OCI-LY7 (cell line): ENCODE measurements around the gene ARFGEF3. TPM values are rescaled to one million over a fixed set of nuclear protein-coding genes. Genes with fewer than 3 reads are reported as not detected.

Experiments used
- BruUV-seq: library from RNA; stranded (reverse); fragments of 400-500 nt; replicated peaks from 2 replicates; lab custom pipeline; 2021; lab: Mats Ljungman, UMichigan
- CTCF ChIA-PET: fragments of 300-600 bp; sonication (Branson Sonifier 250); formaldehyde crosslinking; loops from one replicate; lab custom pipeline; 2022; ENCODE audit warnings: antibody characterized with exemption; ENCODE audit not compliant: unreplicated experiment; lab: Charles Lee
- POLR2A ChIA-PET: fragments of 300-600 bp; sonication (Branson Sonifier 250); formaldehyde crosslinking; loops from one replicate; lab custom pipeline; 2022; ENCODE audit warnings: antibody characterized with exemption; lab: Charles Lee
- DNase-seq: peaks from one replicate; pipeline ENCODE4 v3.0.0-alpha.2; 2015; ENCODE audit warnings: low spot score
- H2AFZ ChIP-seq: fragments of 200-600 bp; sonication (generic), shearing (Covaris generic); 2 replicates; pipeline ENCODE4 v1.6.1; 2014; ENCODE audit warnings: mild to moderate bottlenecking, antibody characterized with exemption, low read length, moderate library complexity
- H3K27ac ChIP-seq: fragments of 200-600 bp; sonication (generic); 2 replicates; pipeline ENCODE4 v1.5.1; 2014; ENCODE audit warnings: mixed run types, low read depth, mild to moderate bottlenecking, moderate library complexity, low read length, inconsistent platforms; ENCODE audit not compliant: poor library complexity, severe bottlenecking
- H3K36me3 ChIP-seq: fragments of 200-600 bp; sonication (generic); 2 replicates; pipeline ENCODE4 v1.6.1; 2014; ENCODE audit warnings: mild to moderate bottlenecking, antibody characterized with exemption, low read length, moderate library complexity, mixed read lengths; ENCODE audit not compliant: insufficient read depth
- H3K4me1 ChIP-seq: fragments of 200-600 bp; sonication (generic); 2 replicates; pipeline ENCODE4 v1.5.1; 2014; ENCODE audit warnings: mild to moderate bottlenecking, low read length; ENCODE audit not compliant: insufficient read depth, poor library complexity, severe bottlenecking
- H3K4me2 ChIP-seq: fragments of 200-600 bp; sonication (generic); 2 replicates; pipeline ENCODE4 v1.6.1; 2014; ENCODE audit warnings: mild to moderate bottlenecking, low read length
- H3K4me3 ChIP-seq: fragments of 200-600 bp; sonication (generic); 2 replicates; pipeline ENCODE4 v1.5.1; 2014; ENCODE audit warnings: mild to moderate bottlenecking, low read depth, low read length; ENCODE audit not compliant: poor library complexity, severe bottlenecking
- H3K79me2 ChIP-seq: fragments of 200-600 bp; sonication (generic); 2 replicates; pipeline ENCODE4 v1.6.1; 2016; ENCODE audit warnings: low read depth, mild to moderate bottlenecking, low read length, moderate library complexity, mixed read lengths; ENCODE audit not compliant: insufficient read depth
- H3K9me2 ChIP-seq: fragments of 200-600 bp; sonication (generic); 2 replicates; pipeline ENCODE4 v1.6.1; 2016; ENCODE audit warnings: mild to moderate bottlenecking, low read length, mixed read lengths; ENCODE audit not compliant: insufficient read depth
- H3K9me3 ChIP-seq: fragments of 200-600 bp; sonication (generic); 2 replicates; pipeline ENCODE4 v1.6.1; 2014; ENCODE audit warnings: mild to moderate bottlenecking, mixed run types, low read length, mixed read lengths
- H4K20me1 ChIP-seq: fragments of 200-600 bp; sonication (generic); 2 replicates; pipeline ENCODE4 v1.6.1; 2014; ENCODE audit warnings: mild to moderate bottlenecking, antibody characterized with exemption, low read length, moderate library complexity, mixed read lengths; ENCODE audit not compliant: insufficient read depth
- CTCF ChIP-seq: fragments of 200-600 bp; sonication (generic); conservative IDR thresholded peaks from 2 replicates; pipeline ENCODE4 v1.5.1; 2014; ENCODE audit warnings: mild to moderate bottlenecking, antibody characterized with exemption, low read length, moderate library complexity, mixed read lengths
- EZH2phosphoT487 ChIP-seq: fragments of 200-600 bp; sonication (generic); IDR thresholded peaks from 2 replicates; pipeline ENCODE4 v1.6.1; 2018; ENCODE audit warnings: low read depth, borderline replicate concordance, mild to moderate bottlenecking, mixed run types, antibody characterized with exemption, low read length, moderate library complexity, mixed read lengths
- intact Hi-C: fragments of 100-400 bp; cut with micrococcal nuclease; formaldehyde crosslinking; loops from one replicate; pipeline ENCODE4 v1.10.0; 2022; ENCODE audit not compliant: unreplicated experiment
- total RNA-seq, 2 experiments: library from RNA; depleted of rRNA in 1 of 2; stranded (reverse); fragments of >200 nt in 1 of 2; shearing (Covaris generic) in 1 of 2; gene quantifications; 2 replicates each; pipeline ENCODE4 v1.2.3, GENCODE V29; 2014 to 2022

Gene ARFGEF3
- total RNA-seq, 2 experiments from 2014 or later: not detected

- TF ChIP-seq EZH2phosphoT487 (no peak), CTCF (no peak)
- Histone ChIP-seq H3K27ac (no peak overlapping the region), H3K4me1 (no peaks in the 10 kb centered on the region), H4K20me1 (no peaks in the 10 kb centered on the region), H3K4me3 (no peak overlapping the region), H3K36me3 (no peaks in the 10 kb centered on the region), H2AFZ (no peak overlapping the region), H3K9me2 (no peaks in the 10 kb centered on the region), H3K79me2 (no peaks in the 10 kb centered on the region), H3K4me2 (no peak overlapping the region), H3K9me3 (no peaks in the 10 kb centered on the region)
- ChIA-PET POLR2A (no interaction called here), CTCF (no interaction called here)
- BruUV-seq: no TSS peak
- intact Hi-C loops: no loop called here
- DNase-seq: no peak
Observed at GRCh38 chr6:138198430-138199091, 36.8 kb downstream of the ARFGEF3 start.

GRCh38 chr6:138201836-138202235, 40.1 kb downstream of the ARFGEF3 start:
- intact Hi-C loops: no loop called here
- no peak overlapping the region for H3K27ac ChIP-seq
- H3K79me2 ChIP-seq: no peaks in the 10 kb centered on the region
- POLR2A ChIA-PET: interaction anchor here (0.7 kb wide), 1 partner anchor 42 kb away, joined by 3 read pairs; no protein-coding TSS in a partner anchor
- H3K4me2 ChIP-seq: no peak overlapping the region
- H3K9me2 ChIP-seq: no peaks in the 10 kb centered on the region
- DNase-seq: no peak
- no peaks in the 10 kb centered on the region for H3K36me3 ChIP-seq
- no peaks in the 10 kb centered on the region for H3K4me1 ChIP-seq
- no peak overlapping the region for H2AFZ ChIP-seq
- H4K20me1 ChIP-seq: no peaks in the 10 kb centered on the region
- H3K4me3 ChIP-seq: no peak overlapping the region
- TF ChIP-seq CTCF (no peak), EZH2phosphoT487 (no peak)
- no TSS peak for BruUV-seq
- no peaks in the 10 kb centered on the region for H3K9me3 ChIP-seq
- CTCF ChIA-PET: no interaction called here

GRCh38 chr6:138203315-138203714, 41.6 kb downstream of the ARFGEF3 start:
- intact Hi-C loops: no loop called here
- no peak for DNase-seq
- no peaks in the 10 kb centered on the region for H3K79me2 ChIP-seq
- H3K36me3 ChIP-seq: no peaks in the 10 kb centered on the region
- H3K4me3 ChIP-seq: no peak overlapping the region
- ChIA-PET CTCF (no interaction called here), POLR2A (no interaction called here)
- no peak for TF ChIP-seq EZH2phosphoT487
- no peak for TF ChIP-seq CTCF
- BruUV-seq: no TSS peak
- no peaks in the 10 kb centered on the region for H3K9me3 ChIP-seq
- no peaks in the 10 kb centered on the region for H3K4me1 ChIP-seq
- H3K9me2 ChIP-seq: no peaks in the 10 kb centered on the region
- no peaks in the 10 kb centered on the region for H4K20me1 ChIP-seq
- H3K27ac ChIP-seq: no peak overlapping the region
- H2AFZ ChIP-seq: no peak overlapping the region
- no peak overlapping the region for H3K4me2 ChIP-seq
